Lung microvascular endothelial cell (primary cell): ENCODE data around the gene PIP5KL1. TPM values are rescaled to one million over a fixed set of nuclear protein-coding genes. Genes with fewer than 3 reads are reported as not detected.

Source experiments
- DNase-seq, 2 donors: peaks; one replicate each; pipeline versions ENCODE4 v3.0.0 to v3.0.0-alpha.2; 2010; ENCODE audit warnings: low read depth in 2 of 2
- total RNA-seq: library from RNA; depleted of rRNA; stranded (reverse); fragments of >200 nt; gene quantifications from 2 replicates; pipeline ENCODE4 v1.2.1, GENCODE V29; 2014

The PIP5KL1 gene
- total RNA-seq, 1 donor from 2014 or later = 0.60 TPM

DNA sequence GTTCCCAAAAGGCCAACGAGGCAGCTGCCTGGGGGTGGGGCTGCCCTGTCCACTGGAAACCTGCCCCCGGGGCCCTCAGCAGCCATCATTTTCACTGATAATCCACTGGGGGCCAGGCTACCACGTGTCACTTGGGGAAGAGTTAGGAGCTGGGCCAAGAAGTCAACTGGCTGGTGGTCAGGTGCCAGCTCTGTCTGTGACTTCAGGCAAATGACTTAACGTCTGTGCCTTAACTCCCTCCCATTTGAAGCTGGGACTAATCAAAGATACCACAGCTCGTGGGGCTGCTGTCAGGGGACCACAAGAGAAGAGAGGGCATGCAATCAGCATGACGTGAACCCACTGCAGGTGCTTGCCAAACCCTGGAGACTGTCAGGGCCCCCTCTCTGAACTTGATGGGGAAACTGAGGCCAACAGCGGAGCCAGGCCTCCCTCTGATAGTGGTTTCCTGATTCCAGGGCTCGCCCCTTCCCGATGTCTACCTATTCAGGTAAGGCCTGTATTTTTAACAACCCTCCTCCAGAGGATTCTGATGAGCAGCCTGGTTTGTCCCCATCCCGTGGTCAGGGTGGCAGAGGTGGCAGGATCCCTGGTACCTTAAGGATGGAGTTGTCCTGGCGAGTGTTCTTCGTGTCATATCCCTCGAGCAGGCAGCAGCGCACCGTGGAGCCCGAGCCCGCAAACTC, 19.4 kb upstream of the PIP5KL1 start:
- DNase-seq = no peak

DNA sequence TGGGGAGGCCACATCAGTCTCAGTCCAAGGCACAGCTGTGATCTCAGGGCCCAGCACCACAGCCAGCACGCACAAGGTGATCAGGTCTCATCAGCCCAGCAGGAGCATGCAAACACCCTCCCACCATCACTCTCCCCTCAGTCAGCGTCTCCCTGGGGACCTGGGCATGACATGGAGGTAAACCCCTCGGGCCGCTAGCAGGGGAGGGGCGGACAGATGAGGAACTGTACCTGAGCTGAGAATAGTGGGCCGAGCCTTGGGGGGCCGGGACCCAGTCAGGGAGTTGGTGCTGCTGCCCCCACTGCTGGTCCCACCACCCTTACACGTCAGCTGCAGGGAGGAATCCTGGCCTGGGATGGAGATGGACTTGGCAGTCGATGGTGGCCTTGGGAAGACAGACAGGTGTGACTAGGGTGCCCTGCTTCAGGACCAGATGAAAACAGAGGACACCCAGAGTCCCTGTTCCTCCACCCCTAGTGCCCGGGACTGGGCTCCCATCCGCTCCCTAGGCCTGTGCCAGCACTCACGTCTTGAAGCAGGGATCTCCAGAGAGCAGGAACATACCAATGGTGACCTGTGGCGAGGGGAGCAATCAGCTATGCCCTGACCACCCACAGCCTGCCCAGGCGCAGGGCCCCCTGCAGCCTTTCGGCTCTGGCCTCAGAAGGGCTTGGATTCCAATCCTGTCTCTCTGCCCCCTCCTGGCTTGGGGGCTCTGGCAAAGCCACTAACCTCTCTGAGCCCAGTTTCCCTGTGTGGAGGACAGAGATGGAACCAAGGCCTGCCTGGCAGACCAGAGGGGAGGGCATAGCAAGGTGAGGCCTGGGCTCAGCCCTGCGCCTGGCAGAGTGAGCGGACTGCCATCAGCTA, 17.5 kb upstream of the PIP5KL1 start:
- DNase-seq = no peak

DNA sequence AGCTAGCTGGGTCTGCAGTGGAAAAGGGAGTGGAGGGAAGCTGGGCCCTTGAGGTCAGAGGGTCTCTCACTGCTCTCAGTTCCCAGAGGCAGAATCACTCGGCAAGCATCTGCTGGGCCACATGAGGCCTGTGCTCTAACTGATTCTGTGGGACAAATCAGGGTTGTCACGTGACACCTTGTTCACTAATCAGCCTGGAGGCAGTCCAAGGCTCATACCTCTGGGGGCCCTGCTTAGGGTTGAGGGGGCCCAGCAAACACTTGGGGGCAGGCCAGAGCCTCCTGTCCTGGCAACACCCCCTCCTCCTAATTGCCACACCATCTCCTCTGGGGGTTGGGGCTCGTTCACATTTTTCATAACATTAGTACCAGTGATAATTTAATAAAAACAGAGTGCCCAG, 16.2 kb upstream of the PIP5KL1 start:
- DNase-seq = no peak

DNA sequence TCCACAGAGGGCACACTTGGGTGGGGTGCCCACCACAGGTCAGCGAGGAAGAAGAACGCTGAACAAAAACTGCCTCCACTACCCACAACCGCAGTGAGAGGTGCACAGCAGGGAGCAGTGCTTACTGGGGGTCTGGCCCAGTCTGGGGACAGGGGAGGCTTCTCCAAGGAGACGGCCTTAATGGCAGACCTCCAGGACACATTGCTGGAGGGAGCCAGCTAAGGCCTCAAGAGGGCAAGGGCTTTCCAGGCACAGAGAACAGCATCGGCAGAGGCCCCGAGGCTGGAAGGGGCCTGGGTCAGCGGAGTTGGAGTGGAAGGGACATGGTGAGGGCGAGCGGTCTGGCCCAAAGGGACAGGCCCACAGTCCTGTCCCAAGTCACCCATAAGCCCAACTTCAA, 15.4 kb upstream of the PIP5KL1 start:
- no peak for DNase-seq

DNA sequence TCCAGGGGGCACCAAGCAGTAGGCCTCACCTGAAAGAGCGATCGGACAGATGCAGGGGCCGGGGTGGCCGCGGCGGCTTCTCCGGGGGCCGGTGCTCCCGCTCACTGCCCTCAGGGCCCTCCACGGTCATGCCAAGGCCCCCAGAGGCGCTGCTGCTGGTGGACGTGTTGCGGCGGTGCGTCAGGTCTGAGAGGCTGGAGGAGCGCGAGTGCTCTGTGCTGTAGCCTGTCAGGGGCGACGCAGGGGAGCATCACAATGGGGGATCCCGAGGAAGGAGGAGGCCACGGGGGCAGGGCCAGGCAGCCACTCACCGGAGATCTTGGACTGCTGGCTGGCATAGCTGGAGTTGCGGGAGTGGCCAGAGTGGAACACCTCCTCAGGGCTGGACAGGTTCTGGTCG, 14.8 kb upstream of the PIP5KL1 start:
- DNase-seq = no peak

DNA sequence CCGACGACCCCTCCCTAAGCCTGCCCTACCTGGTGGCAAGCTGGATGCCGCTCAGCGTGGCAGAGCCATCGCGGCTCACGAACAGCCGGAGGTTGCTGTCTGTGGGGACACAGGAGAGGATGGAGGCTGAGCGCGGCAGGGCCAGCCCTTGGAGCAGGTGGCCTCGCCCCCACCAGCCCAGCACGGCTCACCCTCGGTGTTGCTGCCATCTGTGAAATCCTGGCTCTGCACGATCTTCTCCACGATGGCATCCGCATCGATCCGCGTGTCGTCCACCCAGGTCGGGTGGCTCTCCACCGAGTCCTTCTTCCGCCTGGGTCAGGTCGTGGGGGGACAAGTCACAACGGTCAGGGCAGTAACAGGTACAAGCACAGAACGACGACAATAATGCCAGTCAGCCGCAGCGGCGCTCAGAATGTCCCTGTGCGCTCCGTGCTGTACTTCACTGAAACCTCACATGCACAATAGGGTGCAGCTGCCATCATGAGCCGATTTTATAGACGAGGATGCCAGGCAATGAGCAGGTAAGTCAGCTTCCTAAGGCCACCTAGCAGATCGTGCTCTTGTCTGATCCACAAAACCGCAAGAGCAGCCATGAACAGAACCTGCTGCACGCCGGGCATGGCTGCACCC, 14.1 kb upstream of the PIP5KL1 start:
- DNase-seq = no peak

DNA sequence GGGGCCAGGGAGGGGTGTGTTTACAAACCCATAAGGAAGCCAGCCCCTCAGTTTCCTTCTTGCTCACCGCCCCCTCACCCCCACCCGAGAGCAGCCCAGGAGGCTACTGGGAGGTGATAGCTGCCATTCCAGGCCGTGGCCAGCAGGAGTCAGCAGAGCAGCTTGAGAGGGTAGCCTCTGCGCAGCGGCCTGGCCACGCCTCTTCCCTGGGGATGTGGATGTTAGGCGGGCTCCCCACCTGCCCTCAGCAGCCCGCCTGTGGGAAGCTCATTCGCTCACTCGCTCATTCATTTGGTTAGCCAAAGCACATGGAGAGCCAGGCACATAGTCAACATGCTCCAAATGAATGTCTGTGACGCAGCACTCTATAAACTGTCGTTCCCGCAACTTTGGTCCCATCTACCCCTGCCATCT, 13.2 kb upstream of the PIP5KL1 start:
- peak; percentile 80 to 90 for DNase-seq

DNA sequence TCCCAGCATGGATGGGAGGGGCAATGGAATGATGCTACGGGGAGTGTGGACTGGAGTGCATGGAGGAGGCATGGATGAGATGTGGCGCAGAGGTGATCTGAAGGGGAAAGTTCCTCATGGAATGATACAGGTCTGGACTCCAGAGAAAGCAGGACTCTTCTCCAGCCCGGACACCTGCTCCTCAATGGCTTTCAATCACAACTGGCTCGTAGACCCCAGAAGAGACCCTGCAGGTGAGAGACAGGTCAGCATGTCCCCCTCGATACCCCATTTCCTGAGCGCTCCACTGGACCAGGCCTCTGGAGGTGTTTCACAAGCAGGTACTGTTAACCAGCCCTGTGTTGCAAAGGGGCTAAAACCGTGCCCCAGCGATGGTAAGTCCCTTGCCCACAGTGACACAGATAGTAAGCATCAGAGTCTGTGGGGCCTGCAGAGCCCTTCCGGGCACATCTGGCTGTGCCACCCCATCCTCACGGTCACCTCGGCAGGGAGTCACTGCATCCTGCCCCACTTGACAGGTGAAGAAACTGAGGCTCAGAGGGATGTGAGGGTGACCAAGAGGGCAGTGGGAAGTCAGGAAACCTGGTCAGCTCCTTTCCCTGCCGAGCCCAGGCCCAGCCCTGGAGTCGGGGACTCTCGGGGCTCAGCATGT, 12.6 kb upstream of the PIP5KL1 start:
- DNase-seq = no peak

DNA sequence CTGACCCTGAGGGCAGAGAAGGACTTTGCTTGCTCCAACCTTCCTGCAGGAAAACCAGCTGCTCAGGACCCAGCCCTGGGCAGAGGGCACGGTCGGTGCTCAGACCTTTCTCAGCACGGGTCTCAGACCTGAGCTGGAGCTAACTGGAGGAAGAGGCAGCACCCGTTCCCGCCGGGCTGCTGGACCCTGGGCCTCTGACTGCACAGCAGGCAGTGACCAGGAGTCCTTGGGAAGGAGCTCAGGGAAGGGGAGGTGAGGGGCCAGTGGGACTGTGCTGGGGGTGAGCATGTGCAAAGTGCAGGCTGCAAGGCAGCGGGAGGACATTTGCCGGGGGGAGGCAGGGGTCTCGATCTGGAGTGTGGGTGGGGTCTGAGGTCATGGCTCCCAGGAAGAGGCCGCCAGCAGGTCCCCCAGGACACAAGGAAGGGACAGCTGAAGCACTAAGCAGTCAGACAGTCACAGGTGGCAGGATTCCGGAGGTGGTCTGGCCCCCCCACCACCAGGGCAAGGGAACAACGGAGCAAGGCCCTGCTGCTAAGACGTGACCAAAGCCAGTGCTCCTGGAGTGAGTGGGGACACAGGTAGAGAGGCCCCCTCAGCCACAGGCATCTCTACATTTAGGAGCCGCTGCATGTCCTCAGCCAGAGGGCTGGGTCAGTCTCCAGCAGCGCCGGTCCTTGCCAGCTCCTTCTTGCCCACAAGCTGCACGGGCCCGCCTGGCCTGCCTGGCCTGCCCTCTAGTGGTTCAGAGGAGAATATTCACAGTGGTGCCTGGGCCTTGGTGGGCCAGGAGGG, 11.8 kb upstream of the PIP5KL1 start:
- peak; percentile 71 to 73 for DNase-seq

DNA sequence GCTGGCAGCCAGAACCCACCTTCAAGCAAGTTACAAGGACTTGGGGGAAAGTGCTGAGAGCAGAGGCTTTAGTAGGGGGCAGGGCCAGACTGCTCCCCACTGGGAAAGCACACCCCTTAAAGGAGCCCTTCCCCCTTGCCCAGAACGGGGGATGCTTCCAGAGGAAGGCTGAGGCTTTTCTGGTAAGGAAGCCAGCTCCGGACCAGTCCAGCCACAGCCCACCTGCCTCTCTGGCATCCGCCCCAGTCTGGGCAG, 11.3 kb upstream of the PIP5KL1 start:
- no peak for DNase-seq

DNA sequence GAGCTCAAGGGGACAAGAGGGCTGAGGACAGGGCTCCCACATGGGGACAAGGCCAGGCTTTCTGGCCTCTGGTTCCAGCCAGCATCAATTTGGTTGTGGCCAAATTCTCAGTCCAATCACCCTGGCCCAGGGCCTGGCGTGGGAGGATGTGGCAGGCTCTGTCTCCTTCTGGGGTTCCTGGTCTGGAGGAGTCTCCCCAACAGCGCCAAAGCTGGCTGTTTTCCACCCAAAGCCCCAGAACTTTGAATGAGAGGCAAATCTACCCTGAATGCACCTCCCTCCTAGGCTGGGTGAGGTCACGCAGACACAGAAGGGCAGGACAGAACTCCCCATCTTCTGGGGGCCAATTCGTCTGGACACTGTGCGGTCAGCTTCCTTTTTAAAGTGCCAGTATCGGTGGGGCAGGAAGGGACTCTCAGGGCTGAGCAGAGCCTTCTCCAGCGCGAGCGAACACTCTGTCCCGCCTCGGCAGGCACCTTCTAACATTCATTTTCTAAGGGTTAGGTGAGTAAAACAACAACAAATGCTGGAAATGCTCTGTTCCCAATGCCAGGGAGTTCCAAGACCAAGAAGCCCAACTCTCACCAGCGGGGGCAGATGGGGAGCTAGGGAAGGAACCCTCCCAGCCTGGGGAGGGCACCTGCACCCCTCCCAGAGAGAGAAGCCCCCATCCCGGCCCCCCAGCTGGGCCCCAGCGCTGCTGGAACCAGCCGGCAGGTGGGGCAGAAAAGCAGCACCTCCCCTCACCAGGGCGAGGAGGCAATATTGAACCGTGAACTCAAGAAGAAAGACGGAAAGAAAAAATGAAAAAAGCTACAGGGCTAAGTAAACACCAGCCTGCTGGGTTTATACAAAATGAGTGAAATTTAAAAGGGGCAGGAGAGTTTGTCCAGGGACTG, 10.7 kb upstream of the PIP5KL1 start:
- DNase-seq = no peak

DNA sequence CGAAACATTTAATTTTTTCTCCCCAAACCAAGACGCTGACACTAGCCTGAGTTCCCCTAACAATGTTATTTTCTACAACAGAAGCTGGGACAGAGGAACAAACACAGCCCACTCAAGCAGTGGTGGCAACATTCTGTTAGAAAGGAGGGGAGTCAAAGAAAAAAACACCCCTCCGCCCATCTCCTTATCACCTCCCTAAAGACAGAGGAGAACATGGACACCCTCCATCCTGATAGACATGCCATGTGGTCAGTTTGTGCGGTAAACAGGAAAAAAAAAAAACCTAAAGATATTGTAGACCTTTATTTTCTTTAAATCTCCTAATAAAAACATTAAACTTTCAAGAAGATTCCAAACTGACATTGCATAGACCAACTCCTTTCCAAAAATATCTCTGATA, 10.0 kb upstream of the PIP5KL1 start:
- DNase-seq = no peak

DNA sequence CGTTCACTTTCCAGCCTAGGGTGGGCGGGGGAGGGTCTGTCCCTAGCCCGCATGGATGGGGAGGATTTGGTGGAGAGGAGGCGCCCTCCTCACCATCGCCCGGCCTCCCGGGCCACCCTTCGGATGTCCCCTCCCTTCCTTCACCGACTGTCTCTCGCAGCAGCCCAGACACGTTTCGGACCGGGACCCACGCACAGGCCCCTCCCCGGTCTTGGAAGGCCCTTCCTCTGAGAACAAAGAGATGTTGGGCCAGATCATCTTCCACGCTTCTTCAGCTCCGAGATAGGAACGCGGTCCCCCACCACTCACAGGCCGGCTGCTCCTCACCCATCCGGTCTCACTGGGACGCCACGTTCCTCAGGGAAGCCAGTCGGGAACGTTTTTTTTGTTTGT, 7.7 kb upstream of the PIP5KL1 start:
- no peak for DNase-seq

DNA sequence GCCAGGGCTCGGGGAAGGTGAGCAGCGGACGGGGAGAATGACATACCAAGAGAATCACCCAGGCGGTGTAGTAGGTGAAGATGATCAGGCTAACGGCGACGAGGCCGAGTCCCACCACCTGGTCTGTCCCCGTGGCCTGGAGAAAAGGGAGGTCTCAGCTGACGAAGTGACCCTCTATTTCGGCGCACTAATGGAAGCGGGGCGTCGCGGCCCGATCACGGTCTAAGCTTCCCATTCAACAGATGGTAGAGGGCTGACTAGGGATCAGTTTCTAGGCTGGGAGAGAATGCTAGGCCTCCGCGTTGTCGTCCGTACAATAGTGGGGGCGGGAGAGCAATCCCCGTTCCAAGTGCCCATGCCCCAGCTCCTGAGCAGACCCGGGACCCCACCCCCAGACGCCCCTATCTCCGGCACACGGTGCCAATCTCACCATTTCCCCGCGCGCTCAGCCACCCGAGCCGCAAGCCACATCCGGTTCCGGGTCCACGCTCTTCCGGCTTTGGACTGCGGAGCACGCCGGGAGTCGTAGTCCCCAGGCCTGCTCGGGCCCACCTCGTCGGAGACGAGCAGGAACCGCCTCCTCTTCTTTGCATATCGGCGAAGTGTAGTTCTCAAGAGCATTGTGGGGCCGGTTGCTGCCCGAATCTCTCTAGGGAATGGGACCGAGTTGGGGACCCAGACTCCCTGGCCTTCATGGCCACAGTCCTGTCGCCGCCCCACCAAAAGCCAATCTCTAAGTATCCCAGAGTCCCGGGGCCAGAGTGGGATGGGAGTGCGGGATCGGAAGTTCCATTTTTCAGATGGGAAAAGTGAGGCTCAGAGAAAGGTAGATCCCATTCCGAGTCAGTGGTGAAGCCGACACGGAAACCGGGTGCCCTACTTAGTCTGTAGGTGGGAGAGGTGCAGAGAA, 7.1 kb upstream of the PIP5KL1 start, which contains the start of gene DPM2:
TSS of gene DPM2 (minus strand) at position 467 of the 910 bp plus-strand sequence. CDS start at position 433, 34 bp downstream.
- peak; percentile 87 to 89 for DNase-seq

DNA sequence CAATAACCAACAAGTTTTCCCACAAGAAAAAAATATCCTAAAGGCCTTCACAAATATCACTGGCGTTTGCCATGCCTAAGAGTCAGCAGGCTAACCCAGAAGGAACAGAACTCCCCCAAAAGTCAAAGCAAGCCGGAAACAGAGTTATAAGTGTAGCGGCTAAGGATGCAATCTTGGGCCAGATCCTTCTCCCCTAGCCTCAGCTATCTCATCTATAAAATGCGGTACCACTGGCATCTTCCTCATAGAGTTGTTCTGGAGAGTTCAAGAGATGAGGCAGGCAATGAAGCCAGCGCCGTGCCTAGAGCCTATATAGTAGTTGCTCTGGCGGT, 6.4 kb upstream of the PIP5KL1 start:
- DNase-seq = no peak

DNA sequence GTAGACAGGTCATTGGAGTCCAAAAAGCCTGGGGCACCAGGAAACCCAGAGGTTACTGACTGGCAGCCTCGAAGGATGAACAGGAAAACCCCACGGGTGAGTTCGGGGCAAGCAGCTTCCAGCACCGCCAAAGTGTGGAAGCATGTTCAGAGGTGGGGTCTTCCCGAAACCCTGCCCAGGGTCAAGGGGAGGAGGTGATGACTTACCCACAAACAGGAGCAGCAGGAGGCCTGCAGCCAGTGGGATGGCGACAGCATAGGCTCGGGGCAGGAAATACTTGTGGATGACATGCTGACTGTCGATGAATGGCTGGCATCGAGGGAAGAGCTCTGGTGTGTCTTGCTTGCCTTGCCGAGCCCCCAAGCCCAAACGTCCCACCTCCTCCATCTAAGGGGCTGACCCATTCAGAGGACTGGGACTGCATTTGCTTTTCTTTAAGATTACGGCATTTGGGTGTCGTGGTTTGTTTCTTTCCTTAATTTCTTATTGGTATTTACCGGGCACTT, 5.8 kb upstream of the PIP5KL1 start:
- no peak for DNase-seq

DNA sequence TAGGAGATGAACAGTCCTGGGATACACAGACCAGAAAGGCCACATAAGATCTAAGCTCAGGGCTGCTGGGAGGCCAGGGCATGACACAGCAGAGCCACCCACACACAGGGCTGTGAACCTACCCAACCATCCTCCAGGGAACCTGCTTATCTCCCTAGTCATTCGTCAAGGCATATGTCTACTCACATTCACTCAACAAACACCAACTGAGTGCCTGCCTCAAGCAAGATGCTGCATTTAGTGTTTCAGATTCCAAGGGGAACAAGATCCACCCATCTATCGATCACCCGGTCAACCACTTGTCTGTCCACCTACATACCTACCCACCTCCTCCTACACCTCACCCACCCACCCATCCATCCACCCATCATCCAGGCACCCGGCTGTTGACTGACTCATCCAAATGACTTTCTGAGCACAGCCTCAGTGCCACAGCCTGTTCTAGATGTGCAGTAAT, 5.2 kb upstream of the PIP5KL1 start:
- no peak for DNase-seq

DNA sequence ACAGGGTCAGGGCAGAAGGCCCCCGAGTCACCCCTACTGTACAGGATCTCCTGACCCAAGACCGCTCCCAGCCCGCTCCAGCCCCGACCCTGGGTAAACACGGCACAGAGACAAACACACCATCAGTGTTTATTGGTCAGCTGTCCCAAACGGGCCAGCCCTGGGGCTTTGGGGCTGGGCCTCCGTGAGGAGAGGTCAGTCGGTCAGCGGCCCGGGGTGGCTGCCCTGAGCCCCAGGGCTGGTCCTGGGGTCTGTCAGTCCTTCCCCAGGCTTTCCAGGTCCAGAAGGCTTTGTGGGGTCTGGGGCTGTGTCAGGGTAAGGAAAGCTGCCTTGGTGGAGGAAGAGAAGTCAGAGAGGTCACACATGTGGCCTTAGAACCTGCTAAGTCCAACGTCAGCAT, 4.4 kb upstream of the PIP5KL1 start:
- DNase-seq = no peak

DNA sequence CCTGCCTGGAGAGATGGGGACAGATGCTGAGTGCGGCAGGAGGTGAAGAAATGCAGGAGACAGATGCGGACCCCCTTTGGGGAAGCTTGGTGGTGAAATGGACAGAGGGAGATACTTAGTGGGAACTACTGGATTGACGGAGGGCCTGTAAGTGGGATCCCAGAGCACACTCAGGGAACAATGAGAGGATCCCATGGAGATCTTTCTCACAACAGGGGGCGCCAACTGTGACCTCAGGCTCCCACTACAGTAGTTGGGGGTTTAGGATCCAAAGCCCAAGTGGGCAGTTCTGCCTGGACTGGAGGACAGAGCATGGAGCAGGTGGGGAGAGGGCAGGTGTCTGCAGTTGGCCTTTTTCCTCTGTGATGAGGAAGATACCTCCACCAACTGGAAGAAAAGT, 3.7 kb upstream of the PIP5KL1 start:
- DNase-seq = no peak
